ENCODE data around the gene LRRN4CL.

The LRRN4CL gene

GRCh38 chr11:62646825-62647608 lies 42.3 kb downstream of the LRRN4CL start:
- no peak for DNase-seq (ENCODE audit: low read depth)

- peak; percentile 95 for DNase-seq (ENCODE audit: low read depth)
Measured at GRCh38 chr11:62645946-62646824, 43.1 kb downstream of the LRRN4CL start, which contains the start of gene GANAB. TSS of gene GANAB (minus strand) at chr11:62646613. CDS start at chr11:62646599, 14 bp downstream.

- DNase-seq (ENCODE audit: low read depth), result no peak
Measured at GRCh38 chr11:62645671-62645945, 43.7 kb downstream of the LRRN4CL start.

GRCh38 chr11:62644220-62644619 lies 45.1 kb downstream of the LRRN4CL start:
- DNase-seq (ENCODE audit: low read depth), result no peak
